Cardiac muscle cell (in vitro differentiated cells and primary cell): ENCODE results near the gene AKAP10. TPM values are rescaled to one million over a fixed set of nuclear protein-coding genes. Genes with fewer than 3 reads are reported as not detected.
A peak's percentile ranks its signal among the peaks of the same experiment; 100 is the strongest.
"Not testable (repeated sequence)": the region's sequence is repeated elsewhere in the genome, so short reads cannot be mapped to it uniquely, and the experiment has no call there.

Experiments used
- DNase-seq, 2 donors: peaks; one replicate each; pipeline versions ENCODE4 v3.0.0 to v3.0.0-alpha.2; 2010 to 2017; ENCODE audit warnings: low read depth in 1 of 2, low spot score in 1 of 2
- H3K27ac ChIP-seq: fragments of 200-600 bp; sonication (generic); 2 replicates; pipeline ENCODE4 v1.5.1; 2016
- H3K27me3 ChIP-seq: fragments of 200-600 bp; sonication (generic); 2 replicates; pipeline ENCODE4 v1.6.0; 2016; ENCODE audit warnings: control low read depth
- H3K36me3 ChIP-seq: fragments of 200-600 bp; sonication (generic); 2 replicates; pipeline ENCODE4 v1.5.1; 2016; ENCODE audit warnings: control low read depth
- H3K4me1 ChIP-seq: fragments of 200-600 bp; sonication (generic); 2 replicates; pipeline ENCODE4 v1.8.1; 2017; ENCODE audit warnings: low read depth, mild to moderate bottlenecking, mixed run types
- H3K4me3 ChIP-seq: fragments of 200-600 bp; sonication (generic); 2 replicates; pipeline ENCODE4 v1.5.1; 2016; ENCODE audit warnings: mild to moderate bottlenecking
- H3K9me3 ChIP-seq: fragments of 200-600 bp; sonication (generic); 2 replicates; pipeline ENCODE4 v1.5.1; 2017; ENCODE audit warnings: low read depth, mild to moderate bottlenecking, control low read depth
- CTCF ChIP-seq: IDR thresholded peaks from 2 replicates; pipeline ENCODE4 v1.5.1; 2012; ENCODE audit warnings: low read depth, mild to moderate bottlenecking, low read length
- polyA plus RNA-seq: library from polyadenylated mRNA; unstranded; fragments of >200 nt; fragmentation: Nextera tagmentation; extraction: Ambion mirVana; gene quantifications from 2 replicates; pipeline ENCODE4 v1.2.1, GENCODE V29; 2016
- total RNA-seq: library from RNA; depleted of rRNA; stranded (reverse); fragments of >200 nt; gene quantifications from 2 replicates; pipeline ENCODE4 v1.2.3, GENCODE V29; 2016

AKAP10 gene
- total and polyA plus RNA-seq, 2 experiments from 2014 or later = 12.6 to 16.3 TPM

GRCh38 chr17:19867329-19868078, 110.1 kb downstream of the AKAP10 start, which contains the start of gene ULK2:
Gene ULK2, minus strand, starts transcription at chr17:19867936. Its CDS starts 519 bp downstream, at chr17:19867417.
- peak; percentile 79 to 87 for DNase-seq
- no peaks in the 10 kb centered on the region for H3K9me3 ChIP-seq
- TF ChIP-seq CTCF = no peak
- no peaks in the 10 kb centered on the region for H3K27me3 ChIP-seq
- peak within 1 kb of the TSS; percentile 65 for H3K27ac ChIP-seq
- no peaks in the 10 kb centered on the region for H3K36me3 ChIP-seq
- H3K4me1 ChIP-seq = no peaks in the 10 kb centered on the region
- peak within 1 kb of the TSS; percentile 62 for H3K4me3 ChIP-seq

GRCh38 chr17:19867079-19867328, 110.6 kb downstream of the AKAP10 start:
- Histone ChIP-seq H3K4me3 (peak overlapping the region; percentile 62), H3K9me3 (no peaks in the 10 kb centered on the region), H3K4me1 (no peaks in the 10 kb centered on the region), H3K36me3 (no peaks in the 10 kb centered on the region), H3K27ac (peak overlapping the region; percentile 65), H3K27me3 (no peaks in the 10 kb centered on the region)
- peak; percentile 71 to 81 for DNase-seq
- peak; percentile 42 for TF ChIP-seq CTCF

GRCh38 chr17:19865021-19865420, 112.6 kb downstream of the AKAP10 start:
- H3K9me3 ChIP-seq = no peaks in the 10 kb centered on the region
- no peak for TF ChIP-seq CTCF
- DNase-seq = no peak
- H3K36me3 ChIP-seq = peaks cover 2% of the 10 kb centered on the region
- H3K4me1 ChIP-seq = no peaks in the 10 kb centered on the region
- no peak overlapping the region for H3K27ac ChIP-seq
- H3K4me3 ChIP-seq = no peak overlapping the region
- no peaks in the 10 kb centered on the region for H3K27me3 ChIP-seq

- not testable (repeated sequence) for H3K36me3 ChIP-seq, DNase-seq, H3K4me1 ChIP-seq, H3K4me3 ChIP-seq, H3K9me3 ChIP-seq, H3K27me3 ChIP-seq, H3K27ac ChIP-seq
Observed at GRCh38 chr17:19860647-19861177, 116.9 kb downstream of the AKAP10 start.

- Histone ChIP-seq H3K9me3 (no peaks in the 10 kb centered on the region), H3K4me3 (no peak overlapping the region), H3K27ac (no peak overlapping the region), H3K36me3 (peaks cover 3% of the 10 kb centered on the region), H3K4me1 (no peaks in the 10 kb centered on the region), H3K27me3 (no peaks in the 10 kb centered on the region)
- DNase-seq = no peak
- TF ChIP-seq CTCF = no peak
Observed at GRCh38 chr17:19857640-19858039, 120.0 kb downstream of the AKAP10 start.

Other genes starting within 250 kb of the AKAP10 start
- 1.0 TPM in 1 of 2 replicates, not detected in the other for gene ALDH3A1, start 229.5 kb downstream of the AKAP10 start, total RNA-seq
- not detected in 2 replicates for gene ALDH3A1, start 229.5 kb downstream of the AKAP10 start, polyA plus RNA-seq
- 17.2 and 24.5 TPM in 2 replicates for gene ULK2, start 109.9 kb downstream of the AKAP10 start, total RNA-seq
- gene ULK2, start 109.9 kb downstream of the AKAP10 start, polyA plus RNA-seq = 13.3 and 20.3 TPM in 2 replicates
- gene SPECC1, start 31.5 kb upstream of the AKAP10 start, total RNA-seq = 24.5 and 48.7 TPM in 2 replicates
- 12.4 and 13.6 TPM in 2 replicates for gene SPECC1, start 31.5 kb upstream of the AKAP10 start, polyA plus RNA-seq